ENCODE data around the gene XCR1. TPM values are rescaled to one million over a fixed set of nuclear protein-coding genes. Genes with fewer than 3 reads are reported as not detected.
"Not testable (repeated sequence)": the region's sequence is repeated elsewhere in the genome, so short reads cannot be mapped to it uniquely, and the experiment has no call there.

XCR1 gene
- total and polyA plus RNA-seq, 8 donors, result 0.07 to 2.0 (median 0.70) TPM

- DNase-seq, result no peak
- Histone ChIP-seq H3K27me3 (no peaks in the 10 kb centered on the region), H3K4me3 (no peak overlapping the region), H3K9me3 (no peaks in the 10 kb centered on the region), H3K36me3 (no peaks in the 10 kb centered on the region), H3K27ac (peak overlapping the region in 1 of 2 donors; percentile 13), H3K4me1 (peaks cover 0 to 8% of the 10 kb centered on the region in 2 donors)
- intact Hi-C loops (cut with DNase I), result no loop called here
- no peak for ATAC-seq
- no peak for TF ChIP-seq CTCF (IDR thresholded peaks at IDR 0.05)
Measured at GRCh38 chr3:46058981-46059380, 31.7 kb upstream of the XCR1 start.

DNA sequence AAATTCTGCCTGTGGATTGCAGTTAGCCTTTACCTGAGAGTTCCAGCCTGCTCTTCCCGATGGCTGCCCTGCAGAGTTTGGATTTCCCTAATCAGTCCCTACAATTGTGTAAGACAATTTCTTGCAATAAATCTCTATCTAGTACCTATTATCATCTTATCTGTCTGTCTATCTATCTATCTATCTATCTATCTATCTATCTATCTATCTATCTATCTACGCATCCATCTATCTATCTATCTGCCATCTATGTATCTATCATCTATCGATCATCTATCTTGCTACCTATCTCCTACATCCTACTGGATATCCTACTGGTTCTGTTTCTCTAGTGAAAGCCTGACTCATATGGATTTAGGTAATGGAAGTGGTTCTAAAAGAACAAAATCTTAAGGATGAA is 30.4 kb upstream of the XCR1 start:
- ATAC-seq (no peak), DNase-seq (no peak)
- no peak overlapping the region for H3K27ac ChIP-seq
- no peak for TF ChIP-seq CTCF (IDR thresholded peaks at IDR 0.05)
- peaks cover 0 to 8% of the 10 kb centered on the region in 2 donors for H3K4me1 ChIP-seq
- H3K4me3 ChIP-seq, result no peak overlapping the region
- H3K9me3 ChIP-seq, result no peaks in the 10 kb centered on the region
- no peaks in the 10 kb centered on the region for H3K36me3 ChIP-seq
- no peaks in the 10 kb centered on the region for H3K27me3 ChIP-seq
- intact Hi-C loops (cut with DNase I), result no loop called here

DNA sequence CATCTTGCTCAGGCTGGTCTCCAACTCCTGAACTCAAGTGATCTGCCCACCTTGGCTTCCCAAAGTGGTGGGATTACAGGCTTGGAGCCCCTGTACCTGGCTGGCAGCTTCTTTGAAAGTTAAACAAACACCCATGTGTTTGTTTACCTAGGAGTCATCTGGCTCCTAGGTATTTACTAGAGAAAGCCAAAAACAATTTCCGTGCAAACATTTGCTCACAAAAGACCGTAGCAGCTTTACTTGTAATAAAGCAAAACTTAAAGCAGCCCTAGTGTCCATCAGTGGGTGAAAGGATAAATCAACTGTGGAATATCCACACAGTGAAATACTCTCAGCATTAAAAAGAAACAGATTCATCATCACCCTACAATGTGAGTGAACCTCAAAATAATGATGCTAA is 29.4 kb upstream of the XCR1 start:
- intact Hi-C loops (cut with DNase I), result no loop called here
- DNase-seq, result no peak
- no peak overlapping the region for H3K4me3 ChIP-seq

DNA sequence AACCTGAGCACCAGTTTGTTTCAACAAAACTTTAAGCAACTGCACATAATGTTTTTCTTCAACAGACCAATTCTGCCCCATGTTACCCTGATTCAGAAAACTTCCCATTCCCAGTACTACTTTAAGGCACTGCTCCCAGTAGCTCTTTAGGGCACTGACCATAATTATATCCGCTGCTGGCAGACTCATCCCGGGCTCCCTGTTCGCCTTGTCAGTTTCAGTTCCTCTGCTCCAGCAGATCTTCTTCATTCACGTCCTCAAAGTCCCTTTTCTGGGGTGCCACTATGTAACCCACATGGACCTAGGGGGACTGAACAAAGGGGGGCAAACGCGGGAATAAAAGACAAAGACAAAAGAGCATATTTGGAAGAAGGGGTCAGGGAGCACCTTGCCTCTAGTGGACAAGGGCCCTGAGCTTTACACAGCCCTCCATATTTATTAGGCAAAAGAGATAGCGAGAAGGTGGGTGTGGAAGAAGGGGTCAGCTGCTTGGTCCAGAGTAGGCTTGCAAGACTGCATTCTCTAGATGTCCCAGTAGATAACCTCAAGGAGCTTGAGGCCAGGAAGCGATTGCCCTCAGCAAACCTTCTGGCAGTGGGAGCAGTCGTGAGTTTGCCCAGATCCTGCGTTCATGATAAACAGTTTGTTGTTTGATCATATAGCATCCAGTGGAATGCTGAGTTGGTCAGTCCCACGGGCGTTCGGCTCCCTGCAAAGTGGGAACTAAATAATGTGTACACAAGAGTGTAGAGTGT is 26.7 kb upstream of the XCR1 start:
- DNase-seq (peak in 1 of 4 donors; percentile 39), ATAC-seq (peak; percentile 29)
- H3K36me3 ChIP-seq; H3K27me3 ChIP-seq; H3K9me3 ChIP-seq; intact Hi-C loops (cut with DNase I); H3K4me1 ChIP-seq; H3K4me3 ChIP-seq; H3K27ac ChIP-seq: not testable (repeated sequence)

More for the DNA sequence above, 29.4 kb upstream of the XCR1 start:
- ATAC-seq, result no peak
- H3K27me3 ChIP-seq, result no peaks in the 10 kb centered on the region
- H3K27ac ChIP-seq, result no peak overlapping the region
- no peak for TF ChIP-seq CTCF (IDR thresholded peaks at IDR 0.05)
- H3K9me3 ChIP-seq, result no peaks in the 10 kb centered on the region
- no peaks in the 10 kb centered on the region for H3K36me3 ChIP-seq
- peaks cover 0 to 8% of the 10 kb centered on the region in 2 donors for H3K4me1 ChIP-seq

DNA sequence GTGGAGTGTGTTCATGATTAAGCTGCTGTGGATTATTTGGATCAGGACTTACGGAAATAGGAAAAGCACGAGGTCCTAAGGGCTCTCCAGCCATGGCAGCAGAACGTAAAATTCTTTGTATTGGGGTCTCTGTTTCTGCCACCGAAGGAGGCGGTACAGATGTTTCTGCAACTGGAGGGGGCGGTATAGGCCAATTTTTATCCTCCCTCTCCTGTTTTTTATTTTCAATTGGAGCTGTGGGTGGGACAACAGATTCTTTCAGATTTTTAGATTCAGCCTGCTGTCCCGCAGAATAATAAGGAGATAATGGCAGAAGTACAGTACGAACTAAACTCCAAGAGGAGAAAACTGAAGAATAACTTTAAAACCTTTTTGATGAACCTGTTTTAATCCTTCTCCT is 26.0 kb upstream of the XCR1 start:
- DNase-seq; H3K27ac ChIP-seq; H3K4me3 ChIP-seq; H3K27me3 ChIP-seq; H3K4me1 ChIP-seq; intact Hi-C loops (cut with DNase I); H3K36me3 ChIP-seq; ATAC-seq; H3K9me3 ChIP-seq: not testable (repeated sequence)

DNA sequence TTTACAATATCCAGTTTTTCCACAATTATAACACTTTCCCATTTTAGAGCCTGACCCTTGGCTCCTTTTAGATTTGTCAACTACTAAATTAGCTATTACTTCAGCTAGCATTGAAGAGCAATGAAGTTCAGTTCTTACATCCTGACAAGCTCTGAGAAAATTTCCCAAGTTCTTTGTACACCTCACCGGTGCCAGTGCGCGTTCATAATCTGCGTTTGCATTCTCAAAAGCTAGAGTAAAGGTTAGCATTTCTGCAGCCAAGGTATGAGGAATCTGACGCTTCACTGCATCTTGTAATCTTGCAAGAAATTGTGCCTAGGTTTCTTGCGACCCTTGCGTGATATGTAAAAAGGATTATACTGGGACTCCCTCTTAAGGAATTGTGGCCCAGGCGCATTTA is 25.2 kb upstream of the XCR1 start:
- H3K4me1 ChIP-seq, result no peaks in the 10 kb centered on the region
- H3K4me3 ChIP-seq, result no peak overlapping the region
- DNase-seq (no peak), ATAC-seq (no peak)
- no peaks in the 10 kb centered on the region for H3K27me3 ChIP-seq
- H3K36me3 ChIP-seq, result no peaks in the 10 kb centered on the region
- no peak overlapping the region for H3K27ac ChIP-seq
- no peaks in the 10 kb centered on the region for H3K9me3 ChIP-seq
- no peak for TF ChIP-seq CTCF (IDR thresholded peaks at IDR 0.05)
- intact Hi-C loops (cut with DNase I), result no loop called here
